Ishikawa (cell line): ENCODE data around the gene CEACAM16.
A peak's percentile ranks its signal among the peaks of the same experiment; 100 is the strongest.

Source experiments
- CEBPB ChIP-seq: IDR thresholded peaks from 2 replicates; pipeline ENCODE4 v1.6.1; 2012
- CREB1 ChIP-seq: IDR thresholded peaks from 2 replicates; pipeline ENCODE4 v1.6.1; 2012; ENCODE audit warnings: low read depth
- EGR1 ChIP-seq: IDR thresholded peaks from 2 replicates; pipeline ENCODE4 v1.6.1; 2012
- EP300 ChIP-seq: IDR thresholded peaks from 2 replicates; pipeline ENCODE4 v1.6.1; 2012; ENCODE audit warnings: borderline replicate concordance
- FOXM1 ChIP-seq: IDR thresholded peaks from 2 replicates; pipeline ENCODE4 v1.6.1; 2012; ENCODE audit warnings: low read depth, borderline replicate concordance
- MAX ChIP-seq: IDR thresholded peaks from 2 replicates; pipeline ENCODE4 v1.6.1; 2012
- NFIC ChIP-seq: IDR thresholded peaks from 2 replicates; pipeline ENCODE4 v1.6.1; 2012
- RAD21 ChIP-seq: IDR thresholded peaks from 2 replicates; pipeline ENCODE4 v1.6.1; 2012; ENCODE audit warnings: low read depth
- TAF1 ChIP-seq: IDR thresholded peaks from 2 replicates; pipeline ENCODE4 v1.6.1; 2012; ENCODE audit warnings: low read depth, mild to moderate bottlenecking
- TCF12 ChIP-seq: IDR thresholded peaks from 2 replicates; pipeline ENCODE4 v1.6.1; 2012; ENCODE audit warnings: low read depth
- TEAD4 ChIP-seq: IDR thresholded peaks from 2 replicates; pipeline ENCODE4 v1.6.1; 2012
- YY1 ChIP-seq: IDR thresholded peaks from 2 replicates; pipeline ENCODE4 v1.6.1; 2012; ENCODE audit warnings: low read depth
- ZBTB7A ChIP-seq: IDR thresholded peaks from 2 replicates; pipeline ENCODE4 v1.6.1; 2012; ENCODE audit warnings: low read depth
- TF ChIP-seq, protein P1 (sequence below): IDR thresholded peaks from 2 replicates; pipeline ENCODE4 v1.6.1; 2012
- TF ChIP-seq, protein P2 (sequence below): IDR thresholded peaks from 2 replicates; pipeline ENCODE4 v1.6.1; 2012; ENCODE audit warnings: low read depth, mild to moderate bottlenecking

The CEACAM16 gene, protein sequence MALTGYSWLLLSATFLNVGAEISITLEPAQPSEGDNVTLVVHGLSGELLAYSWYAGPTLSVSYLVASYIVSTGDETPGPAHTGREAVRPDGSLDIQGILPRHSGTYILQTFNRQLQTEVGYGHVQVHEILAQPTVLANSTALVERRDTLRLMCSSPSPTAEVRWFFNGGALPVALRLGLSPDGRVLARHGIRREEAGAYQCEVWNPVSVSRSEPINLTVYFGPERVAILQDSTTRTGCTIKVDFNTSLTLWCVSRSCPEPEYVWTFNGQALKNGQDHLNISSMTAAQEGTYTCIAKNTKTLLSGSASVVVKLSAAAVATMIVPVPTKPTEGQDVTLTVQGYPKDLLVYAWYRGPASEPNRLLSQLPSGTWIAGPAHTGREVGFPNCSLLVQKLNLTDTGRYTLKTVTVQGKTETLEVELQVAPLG

GRCh38 chr19:44698492-44699201 is at the start of gene CEACAM16:
CEACAM16 (plus strand) TSS chr19:44699151; CDS start chr19:44701457, 2,306 bp downstream.
- TF ChIP-seq EP300 = no peak
- TF ChIP-seq CEBPB = no peak
- TF ChIP-seq, protein P1, sequence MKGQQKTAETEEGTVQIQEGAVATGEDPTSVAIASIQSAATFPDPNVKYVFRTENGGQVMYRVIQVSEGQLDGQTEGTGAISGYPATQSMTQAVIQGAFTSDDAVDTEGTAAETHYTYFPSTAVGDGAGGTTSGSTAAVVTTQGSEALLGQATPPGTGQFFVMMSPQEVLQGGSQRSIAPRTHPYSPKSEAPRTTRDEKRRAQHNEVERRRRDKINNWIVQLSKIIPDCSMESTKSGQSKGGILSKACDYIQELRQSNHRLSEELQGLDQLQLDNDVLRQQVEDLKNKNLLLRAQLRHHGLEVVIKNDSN = no peak
- no peak for TF ChIP-seq YY1
- no peak for TF ChIP-seq MAX
- no peak for TF ChIP-seq RAD21
- no peak for TF ChIP-seq TCF12

DNA sequence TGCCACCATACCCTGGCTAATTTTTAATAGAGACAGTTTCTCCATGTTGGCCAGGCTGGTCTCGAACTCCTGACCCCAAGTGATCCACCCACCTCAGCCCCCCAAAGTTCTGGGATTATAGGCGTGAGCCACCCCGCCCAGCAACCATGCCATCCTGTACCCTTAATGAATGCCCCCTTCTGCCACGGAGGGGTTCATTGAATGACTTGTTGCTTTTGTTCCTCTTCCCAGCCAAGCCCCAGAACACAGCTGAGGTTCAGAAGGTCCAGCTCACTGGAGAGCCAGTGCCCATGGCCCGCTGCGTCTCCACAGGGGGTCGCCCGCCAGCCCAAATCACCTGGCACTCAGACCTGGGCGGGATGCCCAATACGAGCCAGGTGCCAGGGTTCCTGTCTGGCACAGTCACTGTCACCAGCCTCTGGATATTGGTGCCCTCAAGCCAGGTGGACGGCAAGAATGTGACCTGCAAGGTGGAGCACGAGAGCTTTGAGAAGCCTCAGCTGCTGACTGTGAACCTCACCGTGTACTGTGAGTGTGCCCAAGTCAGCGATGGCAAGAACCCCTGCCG is 49.3 kb upstream of the CEACAM16 start:
- no peak for TF ChIP-seq MAX
- no peak for TF ChIP-seq NFIC
- TF ChIP-seq, protein P1 = no peak
- TF ChIP-seq YY1 = no peak
- TF ChIP-seq CEBPB = no peak
- no peak for TF ChIP-seq EP300
- TF ChIP-seq RAD21 = no peak
- TF ChIP-seq EGR1 = no peak
- TF ChIP-seq, protein P2, sequence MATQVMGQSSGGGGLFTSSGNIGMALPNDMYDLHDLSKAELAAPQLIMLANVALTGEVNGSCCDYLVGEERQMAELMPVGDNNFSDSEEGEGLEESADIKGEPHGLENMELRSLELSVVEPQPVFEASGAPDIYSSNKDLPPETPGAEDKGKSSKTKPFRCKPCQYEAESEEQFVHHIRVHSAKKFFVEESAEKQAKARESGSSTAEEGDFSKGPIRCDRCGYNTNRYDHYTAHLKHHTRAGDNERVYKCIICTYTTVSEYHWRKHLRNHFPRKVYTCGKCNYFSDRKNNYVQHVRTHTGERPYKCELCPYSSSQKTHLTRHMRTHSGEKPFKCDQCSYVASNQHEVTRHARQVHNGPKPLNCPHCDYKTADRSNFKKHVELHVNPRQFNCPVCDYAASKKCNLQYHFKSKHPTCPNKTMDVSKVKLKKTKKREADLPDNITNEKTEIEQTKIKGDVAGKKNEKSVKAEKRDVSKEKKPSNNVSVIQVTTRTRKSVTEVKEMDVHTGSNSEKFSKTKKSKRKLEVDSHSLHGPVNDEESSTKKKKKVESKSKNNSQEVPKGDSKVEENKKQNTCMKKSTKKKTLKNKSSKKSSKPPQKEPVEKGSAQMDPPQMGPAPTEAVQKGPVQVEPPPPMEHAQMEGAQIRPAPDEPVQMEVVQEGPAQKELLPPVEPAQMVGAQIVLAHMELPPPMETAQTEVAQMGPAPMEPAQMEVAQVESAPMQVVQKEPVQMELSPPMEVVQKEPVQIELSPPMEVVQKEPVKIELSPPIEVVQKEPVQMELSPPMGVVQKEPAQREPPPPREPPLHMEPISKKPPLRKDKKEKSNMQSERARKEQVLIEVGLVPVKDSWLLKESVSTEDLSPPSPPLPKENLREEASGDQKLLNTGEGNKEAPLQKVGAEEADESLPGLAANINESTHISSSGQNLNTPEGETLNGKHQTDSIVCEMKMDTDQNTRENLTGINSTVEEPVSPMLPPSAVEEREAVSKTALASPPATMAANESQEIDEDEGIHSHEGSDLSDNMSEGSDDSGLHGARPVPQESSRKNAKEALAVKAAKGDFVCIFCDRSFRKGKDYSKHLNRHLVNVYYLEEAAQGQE = no peak
- no peak for TF ChIP-seq TAF1
- no peak for TF ChIP-seq FOXM1

GRCh38 chr19:44653343-44653742 is 45.6 kb upstream of the CEACAM16 start:
- no peak for TF ChIP-seq CREB1
- no peak for TF ChIP-seq CEBPB
- TF ChIP-seq YY1 = no peak
- TF ChIP-seq FOXM1 = no peak
- no peak for TF ChIP-seq RAD21
- TF ChIP-seq, protein P2 = no peak
- no peak for TF ChIP-seq EGR1
- no peak for TF ChIP-seq MAX
- TF ChIP-seq TEAD4 = no peak
- no peak for TF ChIP-seq TAF1
- TF ChIP-seq ZBTB7A = no peak
- TF ChIP-seq TCF12 = no peak
- TF ChIP-seq, protein P1 = no peak
- no peak for TF ChIP-seq NFIC
- TF ChIP-seq EP300 = no peak

GRCh38 chr19:44653977-44654774 is 44.8 kb upstream of the CEACAM16 start:
- TF ChIP-seq, protein P1 = 0 out of 2 replicates have a peak, but pooled peaks have one; percentile 17
- TF ChIP-seq, protein P2 = no peak
- TF ChIP-seq CREB1 (no peak), RAD21 (peak; percentile 40; the same call in 1 of the 2 replicates), TEAD4 (no peak)
